Omental fat pad (tissue), 4 donors: ENCODE measurements around the gene GNAO1. TPM values are rescaled to one million over a fixed set of nuclear protein-coding genes. Genes with fewer than 3 reads are reported as not detected.

Experiments
- ATAC-seq: fragments of 150-250 bp; one replicate; pipeline ENCODE4 v1.9.1; 2016; ENCODE audit warnings: mild to moderate bottlenecking, moderate library complexity; ENCODE audit not compliant: low FRiP score
- DNase-seq: peaks from one replicate; pipeline ENCODE4 v3.0.0-alpha.2; 2019; ENCODE audit warnings: low spot score
- total RNA-seq, 4 donors: library from RNA; depleted of rRNA; stranded (reverse); fragments of >200 nt; gene quantifications; one replicate each; pipeline ENCODE4 v1.1.0, GENCODE V29; 2016
- TF ChIP-seq, protein P1 (sequence below), 3 donors: fragments of 450-650 bp; IDR thresholded peaks; one replicate each; pipeline ENCODE4 v1.5.1; 2016 to 2017; ENCODE audit warnings: antibody characterized with exemption in 3 of 3, mild to moderate bottlenecking in 3 of 3, moderate library complexity in 2 of 3

The GNAO1 gene
- 1 to 10 TPM; 1.4 to 2.6 (median 2.3) TPM for total RNA-seq

DNA sequence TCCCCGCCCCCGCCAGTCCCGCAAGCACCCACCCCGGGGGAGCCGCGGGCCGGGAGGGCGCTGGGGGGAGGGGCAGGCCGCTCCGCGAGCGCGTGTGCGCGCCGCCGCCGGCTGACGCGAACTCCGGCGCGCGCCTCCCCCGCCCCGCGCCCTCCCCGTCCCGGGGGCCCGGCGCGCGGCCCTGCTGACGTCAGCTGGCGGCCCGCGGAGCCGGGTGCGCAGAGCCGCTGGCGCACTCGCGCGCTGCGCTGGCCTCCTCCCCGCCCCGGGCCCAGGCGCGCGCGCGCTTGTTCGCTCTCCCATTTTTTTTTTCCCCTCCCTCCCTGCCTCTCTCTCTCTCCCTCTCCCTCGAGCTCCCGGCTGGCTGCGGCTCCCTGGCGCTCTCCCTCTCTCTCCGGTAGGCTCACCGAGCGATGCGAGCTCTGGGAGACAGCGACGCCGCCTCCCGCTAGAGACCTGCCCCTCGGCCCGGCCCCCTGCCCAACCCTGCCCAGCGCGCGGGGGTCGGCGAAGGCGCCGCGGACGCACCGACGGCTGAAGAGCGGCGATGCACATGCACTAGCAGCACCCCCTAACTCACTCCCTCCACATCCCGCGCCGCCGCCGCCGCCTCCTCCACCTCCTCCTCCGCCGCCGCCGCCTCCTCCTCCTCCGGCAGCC, at the start of gene GNAO1:
Gene GNAO1 (plus strand): TSS at position 334 of the 660 bp plus-strand sequence. CDS start 747 bp downstream, outside the sequence.
- TF ChIP-seq, protein P1, sequence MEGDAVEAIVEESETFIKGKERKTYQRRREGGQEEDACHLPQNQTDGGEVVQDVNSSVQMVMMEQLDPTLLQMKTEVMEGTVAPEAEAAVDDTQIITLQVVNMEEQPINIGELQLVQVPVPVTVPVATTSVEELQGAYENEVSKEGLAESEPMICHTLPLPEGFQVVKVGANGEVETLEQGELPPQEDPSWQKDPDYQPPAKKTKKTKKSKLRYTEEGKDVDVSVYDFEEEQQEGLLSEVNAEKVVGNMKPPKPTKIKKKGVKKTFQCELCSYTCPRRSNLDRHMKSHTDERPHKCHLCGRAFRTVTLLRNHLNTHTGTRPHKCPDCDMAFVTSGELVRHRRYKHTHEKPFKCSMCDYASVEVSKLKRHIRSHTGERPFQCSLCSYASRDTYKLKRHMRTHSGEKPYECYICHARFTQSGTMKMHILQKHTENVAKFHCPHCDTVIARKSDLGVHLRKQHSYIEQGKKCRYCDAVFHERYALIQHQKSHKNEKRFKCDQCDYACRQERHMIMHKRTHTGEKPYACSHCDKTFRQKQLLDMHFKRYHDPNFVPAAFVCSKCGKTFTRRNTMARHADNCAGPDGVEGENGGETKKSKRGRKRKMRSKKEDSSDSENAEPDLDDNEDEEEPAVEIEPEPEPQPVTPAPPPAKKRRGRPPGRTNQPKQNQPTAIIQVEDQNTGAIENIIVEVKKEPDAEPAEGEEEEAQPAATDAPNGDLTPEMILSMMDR (IDR thresholded peaks at IDR 0.05), result no peak
- ATAC-seq, result peak; percentile 85
- DNase-seq, result no peak

DNA sequence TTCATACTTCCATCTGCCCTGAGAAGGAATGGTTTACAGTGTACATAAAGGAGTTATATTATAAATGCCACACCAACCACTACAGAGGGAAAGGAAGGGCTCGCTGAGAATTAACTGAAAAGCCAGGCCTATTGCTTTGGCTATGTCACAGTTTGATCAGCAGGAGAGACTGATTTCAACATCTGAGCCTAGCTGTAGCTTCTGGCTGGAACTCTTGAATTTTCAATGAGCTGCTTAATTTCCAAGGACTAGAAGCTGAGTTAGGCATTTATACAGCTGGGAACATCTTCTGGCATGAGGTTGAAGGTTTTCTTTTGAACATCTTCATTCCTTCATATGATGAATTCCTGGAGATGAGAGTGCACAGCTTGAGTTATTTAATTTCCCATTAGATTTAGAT, 47.6 kb upstream of the GNAO1 start:
- DNase-seq (no peak), ATAC-seq (no peak)
- TF ChIP-seq, protein P1 (IDR thresholded peaks at IDR 0.05), result no peak

DNA sequence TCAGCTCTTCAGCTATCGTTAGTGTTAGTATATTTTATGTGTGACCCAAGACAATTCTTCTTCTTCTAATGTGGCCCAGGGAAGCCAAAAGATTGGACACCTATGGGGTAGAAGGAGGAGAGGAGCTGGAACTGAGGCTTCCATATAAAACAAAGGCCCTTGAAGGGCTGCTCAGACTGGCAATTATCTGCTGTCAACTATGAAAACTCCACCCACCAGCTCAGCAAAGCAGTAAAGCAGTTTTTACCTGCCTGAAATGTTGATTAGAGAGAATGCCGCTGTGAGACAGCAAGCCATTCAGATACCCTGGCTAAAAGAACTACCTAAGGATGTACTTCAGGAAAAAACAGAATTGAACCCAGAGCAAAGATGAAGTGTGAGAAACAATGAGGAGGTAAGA, 45.9 kb upstream of the GNAO1 start:
- ATAC-seq (no peak), DNase-seq (no peak)
- TF ChIP-seq, protein P1 (IDR thresholded peaks at IDR 0.05), result no peak

DNA sequence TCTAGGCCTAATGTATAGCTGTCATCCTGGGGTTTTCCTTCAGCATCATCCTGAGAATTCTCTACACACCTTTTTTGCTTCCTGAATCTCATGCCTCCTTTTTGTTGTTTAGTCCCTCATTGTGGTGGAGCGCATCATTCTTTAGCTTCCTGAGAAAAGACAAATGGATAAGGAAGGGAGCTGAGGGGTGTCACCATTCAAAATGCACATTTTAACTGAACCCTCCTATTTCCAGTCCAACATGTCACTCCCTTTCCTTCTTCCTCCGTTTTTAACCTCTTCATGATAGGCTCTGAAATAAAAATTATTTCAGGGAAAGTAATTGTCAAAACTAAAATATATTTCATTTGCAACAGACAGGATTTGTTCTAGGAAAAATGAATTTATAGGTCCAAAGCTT, 39.7 kb upstream of the GNAO1 start:
- ATAC-seq (no peak), DNase-seq (no peak)
- TF ChIP-seq, protein P1 (IDR thresholded peaks at IDR 0.05), result no peak

DNA sequence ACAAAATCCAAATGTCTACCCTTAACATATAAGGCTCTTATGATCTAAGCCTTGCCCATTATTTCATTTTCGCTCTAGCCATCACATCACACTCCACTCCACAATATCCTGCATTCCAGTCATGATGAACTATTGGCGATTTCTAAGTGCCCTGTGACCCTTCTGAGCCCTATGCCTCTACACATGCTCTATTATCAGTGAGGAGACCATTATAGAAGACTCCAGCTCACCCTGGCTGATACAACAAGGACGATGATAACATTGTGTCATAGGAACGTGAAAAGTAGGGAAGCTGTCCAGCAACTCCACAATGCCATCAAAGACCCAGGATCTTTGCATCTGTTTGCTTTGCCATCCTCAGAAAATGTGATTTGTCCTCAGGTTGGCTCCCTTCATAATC, 29.6 kb upstream of the GNAO1 start:
- TF ChIP-seq, protein P1 (IDR thresholded peaks at IDR 0.05), result no peak
- DNase-seq, result no peak
- no peak for ATAC-seq

DNA sequence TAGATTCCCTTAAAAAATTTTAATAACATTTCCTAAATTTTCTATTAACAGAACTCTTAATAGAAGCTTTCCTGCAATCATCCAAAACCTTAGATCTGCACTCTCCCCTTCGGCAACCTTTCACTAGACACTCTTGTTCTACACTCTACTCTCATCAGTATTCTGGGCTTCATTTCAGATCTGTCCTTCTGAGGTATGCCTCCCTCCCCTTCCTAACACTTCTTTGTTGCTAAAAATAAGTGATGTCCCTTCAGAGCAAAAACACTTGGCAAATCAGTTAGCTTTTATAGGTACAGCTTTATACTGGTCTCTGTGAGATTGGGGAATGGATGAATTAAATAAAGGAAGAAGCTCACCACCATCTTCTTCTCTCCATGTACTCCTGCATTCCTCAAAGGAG, 28.2 kb upstream of the GNAO1 start:
- DNase-seq (no peak), ATAC-seq (no peak)
- TF ChIP-seq, protein P1 (IDR thresholded peaks at IDR 0.05), result no peak

DNA sequence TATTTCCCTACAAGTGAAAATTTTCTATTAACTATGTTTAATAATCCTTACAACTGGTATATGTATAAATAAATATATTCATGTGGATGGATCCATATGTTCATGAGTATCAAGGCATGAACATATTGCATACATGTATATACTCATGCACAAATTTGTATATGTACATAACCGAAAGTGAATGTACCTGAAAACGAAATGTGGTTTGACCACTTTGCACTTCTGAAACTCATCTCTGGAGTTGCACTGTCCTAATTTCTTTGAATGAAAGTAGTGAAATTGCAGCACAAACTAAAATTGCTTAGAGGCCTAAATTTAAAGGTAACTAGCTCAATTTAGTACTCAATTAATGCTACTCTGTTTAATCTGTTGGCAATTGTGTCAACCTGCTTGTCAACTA, 27.4 kb upstream of the GNAO1 start:
- DNase-seq (no peak), ATAC-seq (no peak)
- TF ChIP-seq, protein P1 (IDR thresholded peaks at IDR 0.05), result no peak
